H1 (cell line): ENCODE measurements around the gene PSD2. TPM values are rescaled to one million over a fixed set of nuclear protein-coding genes. Genes with fewer than 3 reads are reported as not detected.

Experiments
- CTCF ChIA-PET: fragments of 300-600 bp; sonication (Branson Sonifier 250); formaldehyde crosslinking; loops from one replicate; lab custom pipeline; 2021; ENCODE audit not compliant: partially characterized antibody; lab: Charles Lee
- POLR2A ChIA-PET: fragments of 300-600 bp; sonication (Branson Sonifier 250); formaldehyde crosslinking; loops from one replicate; lab custom pipeline; 2021; ENCODE audit warnings: inconsistent platforms; ENCODE audit not compliant: partially characterized antibody; lab: Charles Lee
- DNase-seq, 2 experiments: peaks; one replicate each; pipeline versions ENCODE4 v3.0.0 to v3.0.0-alpha.2; 2010 to 2022; ENCODE audit warnings: low spot score in 2 of 2, low read depth in 1 of 2, mixed read lengths in 1 of 2
- FAIRE-seq: peaks from 2 replicates; lab custom pipeline; 2011; peaks lifted over from hg19 to GRCh38; lab: Jason Lieb, UNC
- H2AFZ ChIP-seq: 2 replicates; pipeline ENCODE4 v1.8.1; 2012; ENCODE audit warnings: low read length, inconsistent platforms
- H2AK5ac ChIP-seq: 2 replicates; pipeline ENCODE4 v1.6.1; 2013; ENCODE audit warnings: low read depth, low read length
- H2BK120ac ChIP-seq: replicated peaks from 2 replicates; pipeline ENCODE3; 2013; ENCODE audit warnings: low read depth, low read length, inconsistent platforms
- H2BK12ac ChIP-seq: 2 replicates; pipeline ENCODE4 v1.6.1; 2013; ENCODE audit warnings: low read depth, low read length
- H2BK15ac ChIP-seq: 2 replicates; pipeline ENCODE4 v1.6.1; 2013; ENCODE audit warnings: low read length
- H2BK20ac ChIP-seq: 2 replicates; pipeline ENCODE4 v1.6.1; 2013; ENCODE audit warnings: low read length
- H2BK5ac ChIP-seq: 2 replicates; pipeline ENCODE4 v1.6.1; 2013; ENCODE audit warnings: low read depth, low read length
- H3K14ac ChIP-seq: 2 replicates; pipeline ENCODE4 v1.6.1; 2013; ENCODE audit warnings: inconsistent platforms; ENCODE audit not compliant: insufficient read length
- H3K18ac ChIP-seq: 2 replicates; pipeline ENCODE4 v1.6.1; 2013; ENCODE audit warnings: low read length; ENCODE audit errors: extremely low read depth
- H3K23ac ChIP-seq: 2 replicates; pipeline ENCODE4 v1.6.1; 2013; ENCODE audit warnings: inconsistent platforms; ENCODE audit not compliant: insufficient read length
- H3K23me2 ChIP-seq: 2 replicates; pipeline ENCODE4 v1.6.1; 2013; ENCODE audit warnings: low read depth, low read length
- H3K27ac ChIP-seq: 2 replicates; pipeline ENCODE4 v1.6.1; 2011; ENCODE audit warnings: low read depth, low read length, inconsistent platforms
- H3K27me3 ChIP-seq, 4 experiments: replicated peaks in 1 of 4; 1 replicate in 1 of 4; 2 replicates in 3 of 4; pipeline versions ENCODE4 v1.6.1 to v1.8.1; 2011 to 2013; ENCODE audit warnings: low read length in 3 of 4, mild to moderate bottlenecking in 3 of 4, inconsistent platforms in 2 of 4, mixed read lengths in 2 of 4, moderate library complexity in 1 of 4; ENCODE audit not compliant: control insufficient read depth in 3 of 4, insufficient read depth in 3 of 4; ENCODE audit errors: extremely low read depth in 1 of 4
- H3K36me3 ChIP-seq, 4 experiments: 2 replicates each; pipeline versions ENCODE4 v1.6.1 to v1.8.1; 2011 to 2013; ENCODE audit warnings: mild to moderate bottlenecking in 4 of 4, low read length in 3 of 4, moderate library complexity in 2 of 4, control low read depth in 1 of 4, inconsistent platforms in 1 of 4; ENCODE audit not compliant: insufficient read depth in 4 of 4, control insufficient read depth in 2 of 4
- H3K4ac ChIP-seq: replicated peaks from 2 replicates; pipeline ENCODE3; 2013; ENCODE audit warnings: low read length, low read depth, mixed read lengths, inconsistent platforms; ENCODE audit not compliant: insufficient read length
- H3K4me1 ChIP-seq, 4 experiments: replicated peaks in 1 of 4; 1 replicate in 1 of 4; 2 replicates in 3 of 4; pipeline versions ENCODE4 v1.6.1 to v1.8.1; 2011 to 2013; ENCODE audit warnings: low read length in 3 of 4, inconsistent platforms in 2 of 4, mixed read lengths in 1 of 4; ENCODE audit not compliant: insufficient read depth in 4 of 4, control insufficient read depth in 3 of 4
- H3K4me2 ChIP-seq, 2 experiments: 2 replicates each; pipeline versions ENCODE4 v1.6.1 to v1.8.1; 2011 to 2013; ENCODE audit warnings: low read depth in 2 of 2, low read length in 2 of 2, control low read depth in 1 of 2, inconsistent platforms in 1 of 2, mild to moderate bottlenecking in 1 of 2; ENCODE audit not compliant: insufficient read depth in 1 of 2
- H3K4me3 ChIP-seq, 4 experiments: fragments of 200-600, 300-600 bp in 1 of 4; sonication (generic), shearing (Covaris generic), sonication (Bioruptor Twin) in 1 of 4; 2 replicates each; pipeline versions ENCODE4 v1.5.1 to v1.8.1; 2011 to 2016; ENCODE audit warnings: low read length in 4 of 4, low read depth in 3 of 4, control low read depth in 2 of 4, inconsistent platforms in 2 of 4, mild to moderate bottlenecking in 2 of 4, mixed read lengths in 1 of 4, moderate library complexity in 1 of 4; ENCODE audit not compliant: insufficient read depth in 2 of 4; ENCODE audit errors: extremely low read depth in 1 of 4
- H3K56ac ChIP-seq: replicated peaks from 2 replicates; pipeline ENCODE3; 2013; ENCODE audit warnings: low read depth, mild to moderate bottlenecking, mixed read lengths, low read length, inconsistent platforms; ENCODE audit not compliant: insufficient read length
- H3K79me1 ChIP-seq: 2 replicates; pipeline ENCODE4 v1.6.1; 2013; ENCODE audit warnings: low read depth, low read length, control low read depth
- H3K79me2 ChIP-seq, 2 experiments: 2 replicates each; pipeline versions ENCODE4 v1.6.1 to v1.8.1; 2012 to 2013; ENCODE audit warnings: low read length in 2 of 2, mild to moderate bottlenecking in 2 of 2, inconsistent platforms in 1 of 2; ENCODE audit not compliant: insufficient read depth in 2 of 2, control insufficient read depth in 1 of 2
- H3K9ac ChIP-seq, 4 experiments: replicated peaks in 1 of 4; 1 replicate in 1 of 4; 2 replicates in 3 of 4; pipeline versions ENCODE4 v1.6.1 to v1.8.1; 2011 to 2013; ENCODE audit warnings: low read depth in 3 of 4, low read length in 3 of 4, control low read depth in 2 of 4, mild to moderate bottlenecking in 2 of 4, moderate library complexity in 2 of 4, inconsistent platforms in 1 of 4; ENCODE audit errors: extremely low read depth in 1 of 4
- H3K9me3 ChIP-seq, 2 experiments: 2 replicates each; pipeline versions ENCODE4 v1.6.1 to v1.8.1; 2012 to 2013; ENCODE audit warnings: mild to moderate bottlenecking in 2 of 2, moderate library complexity in 2 of 2, control low read depth in 1 of 2, inconsistent platforms in 1 of 2, low read depth in 1 of 2, low read length in 1 of 2, mixed read lengths in 1 of 2; ENCODE audit not compliant: insufficient read depth in 2 of 2
- H4K20me1 ChIP-seq, 2 experiments: replicated peaks in 1 of 2; 2 replicates each; pipeline versions ENCODE3 to v1.8.1; 2011 to 2013; ENCODE audit warnings: inconsistent platforms in 2 of 2, low read length in 2 of 2, mild to moderate bottlenecking in 1 of 2; ENCODE audit not compliant: insufficient read depth in 2 of 2, control insufficient read depth in 1 of 2
- H4K5ac ChIP-seq: 2 replicates; pipeline ENCODE4 v1.6.1; 2013; ENCODE audit warnings: low read length, low read depth, mixed read lengths, inconsistent platforms; ENCODE audit not compliant: insufficient read length
- H4K8ac ChIP-seq: 2 replicates; pipeline ENCODE4 v1.8.0; 2013; ENCODE audit warnings: mild to moderate bottlenecking, moderate library complexity, low read length, inconsistent platforms; ENCODE audit not compliant: insufficient read depth; ENCODE audit errors: extremely low read depth
- H4K91ac ChIP-seq: replicated peaks from 2 replicates; pipeline ENCODE3; 2013; ENCODE audit warnings: low read length, mixed read lengths, inconsistent platforms; ENCODE audit not compliant: insufficient read length
- WGBS, 2 experiments: shearing (Covaris generic) in 1 of 2; methylation state at CpG; one replicate each; pipeline versions ENCODE4 v1.1.6 to v1.1.7; 2013 to 2015; ENCODE audit warnings: low lambda C conversion rate in 2 of 2, mixed read lengths in 2 of 2, inconsistent platforms in 1 of 2, low coverage in 1 of 2, missing lambda C conversion rate in 1 of 2; ENCODE audit not compliant: insufficient replicate concordance in 2 of 2, insufficient coverage in 1 of 2, insufficient read length in 1 of 2; ENCODE audit errors: extremely low coverage in 1 of 2, missing lambda C conversion rate in 1 of 2; 5-methylcytosine and 5-hydroxymethylcytosine counted together
- polyA plus RNA-seq, 7 experiments: library from polyadenylated mRNA; depleted of rRNA in 3 of 7; stranded (reverse) in 5 of 7; unstranded in 2 of 7; fragments of >200 nt in 5 of 7; fragments of 200-250 nt in 2 of 7; gene quantifications; 1 replicate in 5 of 7; 2 replicates in 1 of 7; 4 replicates in 1 of 7; pipeline versions ENCODE4 v1.2.1 to v1.2.3, GENCODE V29; 2011 to 2013; ENCODE audit warnings: missing spikeins in 2 of 7, mixed read lengths in 2 of 7
- total RNA-seq: library from RNA; stranded (reverse); fragmentation: NEBNext Ultra II Directional; extraction: Animal tissue kit (Norgen Biotek cat#: 25700); gene quantifications from 2 replicates; pipeline ENCODE4 v1.2.1, GENCODE V29; 2021

Gene PSD2
- total and polyA plus RNA-seq, 2 of the 8 experiments (the other 6 are each of a cell fraction or from before 2014, with no cell fraction given): 0.06 to 0.14 TPM

DNA sequence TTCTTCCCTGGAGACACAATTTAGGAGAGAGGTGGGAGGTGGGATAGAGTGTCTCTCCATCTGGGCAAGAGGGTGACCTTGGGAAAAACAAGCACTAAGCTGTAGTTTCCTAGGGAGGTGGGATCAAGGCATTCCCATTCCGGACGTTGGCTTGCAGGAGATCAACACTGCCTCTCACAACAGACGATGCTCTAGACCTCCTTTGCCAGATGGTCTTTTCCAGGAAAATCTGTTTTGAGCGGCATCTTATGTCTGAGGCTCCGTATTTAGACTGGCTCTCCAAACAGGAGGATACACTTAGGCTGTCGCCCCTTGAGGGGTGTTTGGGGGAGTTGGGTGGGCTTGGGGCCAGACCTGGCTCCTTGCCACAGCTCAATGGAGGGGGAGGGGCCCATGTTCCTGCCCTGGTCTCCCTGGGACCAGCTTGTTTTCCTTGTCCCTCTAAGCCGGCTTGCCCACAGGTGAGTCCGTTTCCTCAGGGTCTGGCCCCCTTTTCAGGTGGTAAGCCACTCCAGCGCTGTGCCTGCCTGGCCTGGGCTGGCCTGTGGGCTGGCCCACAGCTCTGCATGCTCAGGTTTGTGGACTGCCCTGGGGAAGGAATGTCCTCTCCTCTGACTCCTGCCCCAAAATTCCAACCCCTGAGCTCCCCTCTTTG, 2.4 kb downstream of the PSD2 start:
- Histone ChIP-seq H2BK15ac (peak overlapping the region; percentile 88; the same call in 1 of the 2 replicates), H3K4me1 (peaks cover 2 to 7% (median 2%) of the 10 kb centered on the region in 4 experiments; a peak in 3 of 7 replicates), H3K14ac (no peak overlapping the region), H3K79me2 (no peaks in the 10 kb centered on the region), H2BK20ac (no peak overlapping the region), H4K5ac (no peak overlapping the region), H3K79me1 (no peaks in the 10 kb centered on the region), H3K36me3 (no peaks in the 10 kb centered on the region), H2AFZ (no peak overlapping the region), H2BK120ac (no peak overlapping the region), H3K27me3 (peaks cover 41 to 64% (median 58%) of the 10 kb centered on the region in 4 experiments), H3K4ac (no peak overlapping the region), H3K23me2 (peaks cover 7% of the 10 kb centered on the region; the same call in 1 of the 2 replicates), H4K91ac (no peak overlapping the region), H4K8ac (no peak overlapping the region), H3K9me3 (no peaks in the 10 kb centered on the region), H3K56ac (no peak overlapping the region), H2BK12ac (no peak overlapping the region), H3K4me2 (no peak overlapping the region), H4K20me1 (no peaks in the 10 kb centered on the region), H2AK5ac (no peak overlapping the region), H3K23ac (no peak overlapping the region), H3K9ac (no peak overlapping the region), H3K4me3 (no peak overlapping the region), H3K18ac (no peak overlapping the region), H3K27ac (no peak overlapping the region), H2BK5ac (no peak overlapping the region)
- no peak for DNase-seq
- ChIA-PET CTCF (interaction anchor here (0.5 to 5.6 kb wide), 19 partner anchors 10 to 825 kb away, joined by 3 to 49 read pairs (median 7); no protein-coding TSS in a partner anchor), POLR2A (interaction anchor here (1.2 to 1.3 kb wide), 2 partner anchors 10 to 25 kb away, joined by 3 read pairs; no protein-coding TSS in a partner anchor)
- FAIRE-seq: no peak
- 81% methylated on average over 8 of the region's 9 CpGs; no CpG with 5 or more reads in 1 of the 2 experiments for WGBS, 2 experiments
